NCI-H526 (cell line): ENCODE data around the gene SF3A2.
A peak's percentile ranks its signal among the peaks of the same experiment; 100 is the strongest.

Experiments used
- DNase-seq, 2 experiments: peaks; one replicate each; lab custom pipeline; 2025; lab: John Stamatoyannopoulos, UW

Gene SF3A2

DNA sequence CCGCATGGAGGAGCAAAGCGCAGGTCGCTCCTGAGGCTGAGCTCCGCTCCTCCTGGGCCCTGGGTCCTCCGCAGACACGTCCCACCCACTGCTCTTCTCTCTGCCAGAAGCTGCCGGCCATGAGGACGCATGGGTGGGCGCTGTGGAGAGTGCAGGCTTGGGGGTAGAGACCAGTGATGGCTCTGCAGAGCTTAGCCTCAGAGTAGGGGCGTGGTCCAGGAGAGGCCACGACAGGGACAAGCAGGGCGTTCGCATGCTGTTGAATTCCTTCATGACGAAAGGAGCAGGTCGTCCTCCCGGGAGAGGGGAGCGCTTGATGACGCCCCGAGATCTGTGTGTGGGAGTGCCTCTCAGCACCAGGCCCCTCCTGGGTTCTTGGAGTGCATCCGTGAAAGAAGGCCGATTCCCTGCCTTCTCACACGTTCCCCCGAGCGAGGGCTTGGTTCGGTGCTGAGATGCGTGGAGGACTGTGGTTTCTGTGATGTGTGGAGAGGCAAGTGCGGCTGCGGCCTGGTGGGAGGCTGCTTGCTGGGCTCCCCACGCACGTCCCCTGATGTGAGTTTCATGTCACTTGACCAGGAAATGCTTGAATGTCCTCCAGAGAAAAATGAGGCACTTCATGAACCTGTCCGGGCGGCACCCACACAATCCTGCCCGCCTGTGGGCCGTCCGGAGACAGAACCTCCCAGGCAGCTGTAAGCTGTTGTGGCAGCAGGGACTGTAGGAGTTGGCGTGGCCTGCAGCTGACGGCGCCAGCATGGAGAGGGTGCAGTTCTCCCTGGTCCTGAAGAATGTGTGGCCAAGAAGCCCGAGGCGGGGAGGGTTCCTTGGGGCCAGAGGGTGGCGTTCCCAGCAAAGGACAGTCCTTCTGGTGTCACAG lies 4.5 kb downstream of the SF3A2 start:
- DNase-seq = no peak

DNA sequence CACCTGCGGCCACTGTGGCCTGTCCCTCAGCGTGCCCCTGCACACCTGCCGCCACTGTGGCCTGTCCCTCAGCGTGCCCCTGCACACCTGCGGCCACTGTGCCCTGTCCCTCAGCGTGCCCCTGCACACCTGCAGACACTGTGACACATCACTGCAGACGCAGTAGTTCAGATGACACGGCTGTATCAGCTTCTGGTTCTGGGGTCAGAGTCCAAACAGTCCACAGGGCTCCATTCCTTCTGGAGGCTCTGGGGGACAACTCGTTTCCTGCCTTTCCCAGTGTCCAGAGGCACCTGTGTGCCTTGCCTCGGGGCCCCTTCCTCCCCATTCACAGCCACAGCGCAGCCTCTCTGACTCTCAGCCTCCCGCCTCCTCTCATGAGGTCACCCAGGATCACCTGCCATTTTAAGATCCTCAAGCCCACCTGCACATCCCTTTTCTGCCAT lies 5.5 kb downstream of the SF3A2 start:
- no peak for DNase-seq

DNA sequence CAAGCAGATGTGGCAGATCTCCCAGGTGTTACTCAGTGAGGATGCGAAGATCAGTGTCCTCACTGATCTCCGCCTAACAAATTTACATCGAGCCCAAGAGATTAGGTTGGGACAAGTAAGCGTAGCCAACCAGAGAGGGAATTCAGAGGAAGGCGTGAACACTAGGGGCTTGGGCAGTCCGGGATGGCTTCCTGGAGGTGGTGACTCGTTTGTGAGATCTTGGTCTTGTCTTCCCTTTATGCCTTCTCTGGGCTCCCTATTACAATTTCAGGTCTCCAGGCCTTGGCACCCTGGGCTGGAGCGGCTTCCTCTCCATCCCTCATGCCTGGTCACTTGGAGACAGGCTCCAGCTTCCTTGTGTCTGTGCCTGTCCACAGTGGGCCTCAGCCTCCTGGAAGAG lies 6.2 kb downstream of the SF3A2 start:
- no peak for DNase-seq

DNA sequence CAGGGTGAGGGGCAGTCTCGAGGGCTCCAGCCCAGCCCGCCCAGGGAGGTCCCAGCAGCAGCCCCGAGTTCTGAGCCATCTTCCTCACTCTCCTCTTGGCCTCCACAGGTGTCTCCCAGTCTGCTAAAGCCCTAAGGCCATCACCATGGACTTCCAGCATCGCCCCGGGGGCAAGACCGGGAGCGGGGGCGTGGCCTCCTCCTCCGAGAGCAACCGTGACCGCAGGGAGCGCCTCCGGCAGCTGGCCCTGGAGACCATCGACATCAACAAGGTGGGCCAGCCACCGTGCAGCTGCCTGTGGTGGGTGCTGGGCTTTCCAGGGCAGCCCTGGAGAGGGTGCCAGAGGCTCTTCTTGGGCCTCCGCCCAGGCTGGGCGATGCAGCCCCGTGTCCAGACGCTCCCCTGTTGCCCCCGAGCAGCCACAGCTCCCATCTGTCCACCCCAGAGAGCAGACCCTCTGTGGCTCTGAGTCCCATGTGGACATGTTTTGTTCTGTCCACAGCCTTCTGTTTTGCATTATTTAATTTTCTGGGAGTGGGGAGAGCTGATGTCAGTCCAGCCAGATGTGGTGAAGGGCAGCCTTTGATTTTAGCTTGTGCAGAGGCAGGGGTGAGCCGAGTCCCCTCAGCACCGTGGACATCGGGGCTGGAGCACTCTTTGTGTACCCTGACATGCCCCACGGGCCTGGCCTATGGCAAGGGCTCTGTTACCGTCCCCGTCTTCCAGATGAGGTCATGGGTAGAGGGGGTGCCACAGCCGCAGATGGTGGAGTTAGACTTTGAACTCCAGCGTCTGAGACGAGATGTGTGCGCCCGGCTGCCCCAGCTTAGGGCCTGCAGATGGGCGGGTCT lies 6.9 kb downstream of the SF3A2 start:
- no peak for DNase-seq

DNA sequence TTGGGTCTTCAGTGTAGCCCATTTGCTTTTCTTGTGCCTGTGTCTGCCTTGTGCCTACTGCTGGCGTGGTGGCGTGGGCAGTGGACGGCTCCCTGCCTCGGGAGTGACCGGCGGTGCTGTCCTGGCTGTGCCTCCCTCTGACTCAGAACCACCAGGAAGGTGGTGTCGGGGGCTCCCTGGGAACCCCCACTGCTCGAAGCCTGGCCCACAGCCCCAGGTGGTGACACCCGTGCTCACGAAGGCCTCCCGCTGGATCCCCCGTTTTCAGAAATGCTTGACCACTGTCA lies 7.4 kb downstream of the SF3A2 start:
- no peak for DNase-seq

DNA sequence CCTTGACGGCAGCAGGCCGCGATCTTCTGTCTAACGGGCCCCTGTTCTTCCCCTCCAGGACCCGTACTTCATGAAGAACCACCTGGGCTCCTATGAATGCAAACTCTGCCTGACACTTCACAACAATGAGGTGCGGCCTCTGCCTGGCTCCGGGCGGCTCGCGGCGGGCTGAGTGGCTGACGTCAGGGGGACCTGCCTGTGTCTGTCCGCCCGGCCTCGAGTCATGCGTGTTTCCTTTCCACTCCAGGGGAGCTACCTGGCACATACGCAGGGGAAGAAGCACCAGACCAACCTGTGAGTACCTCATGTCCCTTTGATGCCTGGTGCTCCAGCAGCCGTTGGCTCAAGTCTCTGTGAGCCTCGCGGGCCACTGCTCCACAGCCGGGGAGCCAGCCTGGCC lies 7.9 kb downstream of the SF3A2 start:
- DNase-seq = no peak

DNA sequence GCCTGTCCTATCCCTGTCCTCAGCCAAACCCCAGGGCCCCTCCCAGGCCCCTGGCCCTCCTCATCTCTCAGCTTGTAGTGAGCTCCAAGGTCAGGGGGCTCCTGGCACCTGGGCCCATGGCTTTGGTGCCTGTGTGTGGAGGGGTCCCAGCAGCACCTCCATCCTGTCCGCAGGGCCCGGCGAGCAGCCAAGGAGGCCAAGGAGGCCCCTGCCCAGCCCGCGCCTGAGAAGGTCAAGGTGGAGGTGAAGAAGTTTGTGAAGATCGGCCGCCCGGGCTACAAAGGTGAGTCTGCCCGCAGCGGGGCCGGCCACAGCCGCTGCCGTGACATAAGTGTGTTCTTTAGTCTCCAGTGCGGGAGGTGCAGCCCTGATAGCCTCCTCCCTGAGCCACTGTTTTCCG lies 8.6 kb downstream of the SF3A2 start:
- no peak for DNase-seq

DNA sequence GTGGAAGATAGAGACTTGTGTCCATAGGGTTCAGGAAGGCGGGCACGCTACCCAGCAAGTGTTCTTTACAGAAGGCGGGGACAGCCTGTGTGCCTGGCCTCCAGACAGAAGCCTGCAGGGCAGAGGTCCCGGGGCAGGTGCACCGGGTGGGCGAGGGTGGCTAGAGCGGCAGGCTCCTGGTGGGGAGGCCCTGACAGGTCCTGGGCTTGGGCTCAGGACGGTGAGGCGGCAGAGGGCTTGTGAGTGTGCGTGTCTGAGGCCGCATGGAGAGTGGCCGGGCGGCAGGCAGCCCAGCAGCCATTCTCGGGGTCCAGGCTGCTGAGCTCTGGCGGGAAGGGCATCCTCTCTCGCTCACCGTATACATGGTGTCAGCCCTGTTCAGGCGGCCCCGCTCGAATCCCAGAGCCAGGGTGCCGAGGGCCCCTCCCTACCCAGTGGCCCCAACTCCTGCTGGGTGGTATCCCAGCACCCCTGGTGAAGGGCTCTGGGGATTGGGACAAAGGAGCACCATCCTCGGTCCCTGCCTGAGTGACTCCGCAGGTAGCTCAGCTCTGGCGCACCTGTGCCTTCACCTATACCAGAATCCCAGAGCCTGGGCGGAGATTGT lies 9.5 kb downstream of the SF3A2 start:
- no peak for DNase-seq

DNA sequence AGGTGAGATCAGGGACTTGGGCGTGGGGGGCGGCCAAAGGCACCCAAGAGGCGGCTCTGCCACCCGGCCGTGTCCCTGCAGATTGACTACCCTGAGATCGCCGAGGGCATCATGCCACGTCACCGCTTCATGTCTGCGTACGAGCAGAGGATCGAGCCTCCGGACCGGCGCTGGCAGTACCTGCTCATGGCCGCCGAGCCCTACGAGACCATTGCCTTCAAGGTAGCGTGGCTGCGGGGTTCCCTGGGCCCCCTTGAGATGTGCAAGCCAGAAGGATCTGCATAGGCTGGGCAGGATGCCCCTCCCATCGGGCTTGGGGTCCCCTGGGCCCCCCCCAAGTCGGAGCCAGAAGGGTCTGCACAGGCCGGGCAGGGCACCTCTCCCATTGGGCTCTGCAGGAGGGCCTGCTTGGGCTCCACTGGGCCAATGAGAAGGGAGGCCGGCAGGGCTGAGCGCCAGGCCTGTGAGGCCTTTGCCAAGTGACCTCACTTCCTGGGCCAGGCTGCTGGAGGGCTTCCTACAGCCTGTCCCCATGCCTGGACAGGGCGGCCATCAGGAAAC lies 10.3 kb downstream of the SF3A2 start:
- DNase-seq = no peak

DNA sequence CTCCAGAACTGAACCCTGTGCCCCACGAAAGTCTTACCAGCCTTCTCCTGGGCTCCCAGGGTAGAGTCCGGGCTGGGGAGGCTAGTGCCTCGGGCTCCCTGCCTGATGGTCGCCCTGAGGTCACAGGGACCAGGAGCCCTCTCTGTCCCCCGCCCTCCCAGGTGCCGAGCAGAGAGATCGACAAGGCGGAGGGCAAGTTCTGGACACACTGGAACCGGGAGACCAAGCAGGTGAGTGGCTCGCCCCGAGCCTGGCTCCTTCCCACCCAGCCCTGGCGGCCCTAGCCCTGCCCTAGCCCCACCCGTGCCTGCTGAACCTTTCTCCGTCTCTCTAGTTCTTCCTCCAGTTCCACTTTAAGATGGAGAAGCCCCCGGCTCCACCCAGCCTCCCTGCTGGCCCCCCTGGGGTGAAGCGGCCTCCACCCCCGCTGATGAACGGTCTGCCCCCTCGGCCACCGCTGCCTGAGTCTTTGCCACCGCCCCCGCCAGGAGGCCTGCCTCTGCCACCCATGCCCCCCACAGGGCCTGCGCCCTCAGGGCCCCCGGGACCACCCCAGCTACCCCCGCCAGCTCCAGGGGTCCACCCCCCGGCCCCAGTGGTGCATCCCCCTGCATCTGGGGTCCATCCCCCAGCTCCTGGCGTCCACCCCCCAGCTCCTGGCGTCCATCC lies 10.9 kb downstream of the SF3A2 start:
- DNase-seq = no peak

DNA sequence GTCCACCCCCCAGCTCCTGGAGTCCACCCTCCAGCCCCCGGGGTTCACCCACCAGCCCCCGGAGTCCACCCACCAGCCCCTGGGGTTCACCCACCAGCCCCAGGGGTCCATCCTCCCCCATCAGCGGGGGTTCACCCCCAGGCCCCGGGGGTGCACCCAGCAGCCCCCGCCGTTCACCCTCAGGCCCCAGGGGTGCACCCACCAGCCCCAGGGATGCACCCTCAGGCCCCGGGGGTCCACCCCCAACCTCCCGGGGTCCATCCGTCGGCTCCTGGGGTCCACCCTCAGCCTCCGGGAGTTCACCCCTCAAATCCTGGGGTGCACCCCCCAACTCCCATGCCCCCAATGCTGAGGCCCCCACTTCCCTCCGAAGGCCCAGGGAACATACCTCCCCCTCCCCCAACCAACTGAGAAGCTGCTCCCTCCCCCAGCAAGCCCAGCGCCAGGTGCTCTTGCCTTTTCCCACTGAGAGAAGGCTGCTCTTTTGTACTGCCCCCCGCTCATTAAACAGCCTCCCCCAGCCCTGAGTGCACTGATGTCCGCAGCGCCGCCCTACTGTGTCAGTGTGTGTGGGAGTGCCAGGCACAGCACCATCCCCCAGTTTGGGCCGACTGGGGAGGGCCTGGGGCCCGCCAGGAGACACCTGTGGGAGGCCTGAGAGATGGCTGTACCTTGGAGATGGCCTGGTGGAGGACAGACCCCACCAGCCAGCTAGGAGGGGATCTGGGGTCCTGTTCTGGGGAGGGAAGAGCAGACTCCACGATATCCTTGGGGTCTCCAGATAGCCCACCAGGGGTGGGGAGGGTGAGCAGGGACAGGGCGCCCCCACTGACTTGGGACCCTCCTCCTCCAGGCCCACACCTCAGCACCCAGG lies 11.7 kb downstream of the SF3A2 start:
- DNase-seq = no peak

DNA sequence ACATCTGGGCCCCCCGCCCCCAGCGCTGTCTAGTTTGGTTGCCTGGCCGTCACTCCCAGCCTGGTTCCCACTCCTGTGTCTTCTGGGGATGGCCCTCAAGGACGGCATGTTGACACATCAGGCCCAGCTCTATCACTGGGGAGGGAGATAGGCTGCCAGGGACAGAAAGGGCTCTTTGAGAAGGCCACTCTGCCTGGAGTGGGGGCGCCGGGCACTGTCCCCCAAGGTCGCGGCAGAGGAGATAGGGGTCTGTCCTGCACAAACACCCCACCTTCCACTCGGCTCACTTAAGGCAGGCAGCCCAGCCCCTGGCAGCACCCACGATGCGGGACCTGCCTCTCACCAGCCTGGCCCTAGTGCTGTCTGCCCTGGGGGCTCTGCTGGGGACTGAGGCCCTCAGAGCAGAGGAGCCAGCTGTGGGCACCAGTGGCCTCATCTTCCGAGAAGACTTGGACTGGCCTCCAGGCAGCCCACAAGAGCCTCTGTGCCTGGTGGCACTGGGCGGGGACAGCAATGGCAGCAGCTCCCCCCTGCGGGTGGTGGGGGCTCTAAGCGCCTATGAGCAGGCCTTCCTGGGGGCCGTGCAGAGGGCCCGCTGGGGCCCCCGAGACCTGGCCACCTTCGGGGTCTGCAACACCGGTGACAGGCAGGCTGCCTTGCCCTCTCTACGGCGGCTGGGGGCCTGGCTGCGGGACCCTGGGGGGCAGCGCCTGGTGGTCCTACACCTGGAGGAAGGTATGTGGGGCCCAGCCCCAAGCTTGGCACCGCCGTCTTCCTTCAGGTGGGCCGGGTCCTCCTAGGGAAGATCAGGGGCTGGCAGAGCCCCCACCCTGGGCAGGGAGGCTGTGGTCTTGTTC lies 12.6 kb downstream of the SF3A2 start, which contains the start of gene AMH:
Gene AMH (plus strand): TSS at position 314 of the 857 bp plus-strand sequence. CDS start 10 bp downstream, at position 324.
- DNase-seq = no peak

DNA sequence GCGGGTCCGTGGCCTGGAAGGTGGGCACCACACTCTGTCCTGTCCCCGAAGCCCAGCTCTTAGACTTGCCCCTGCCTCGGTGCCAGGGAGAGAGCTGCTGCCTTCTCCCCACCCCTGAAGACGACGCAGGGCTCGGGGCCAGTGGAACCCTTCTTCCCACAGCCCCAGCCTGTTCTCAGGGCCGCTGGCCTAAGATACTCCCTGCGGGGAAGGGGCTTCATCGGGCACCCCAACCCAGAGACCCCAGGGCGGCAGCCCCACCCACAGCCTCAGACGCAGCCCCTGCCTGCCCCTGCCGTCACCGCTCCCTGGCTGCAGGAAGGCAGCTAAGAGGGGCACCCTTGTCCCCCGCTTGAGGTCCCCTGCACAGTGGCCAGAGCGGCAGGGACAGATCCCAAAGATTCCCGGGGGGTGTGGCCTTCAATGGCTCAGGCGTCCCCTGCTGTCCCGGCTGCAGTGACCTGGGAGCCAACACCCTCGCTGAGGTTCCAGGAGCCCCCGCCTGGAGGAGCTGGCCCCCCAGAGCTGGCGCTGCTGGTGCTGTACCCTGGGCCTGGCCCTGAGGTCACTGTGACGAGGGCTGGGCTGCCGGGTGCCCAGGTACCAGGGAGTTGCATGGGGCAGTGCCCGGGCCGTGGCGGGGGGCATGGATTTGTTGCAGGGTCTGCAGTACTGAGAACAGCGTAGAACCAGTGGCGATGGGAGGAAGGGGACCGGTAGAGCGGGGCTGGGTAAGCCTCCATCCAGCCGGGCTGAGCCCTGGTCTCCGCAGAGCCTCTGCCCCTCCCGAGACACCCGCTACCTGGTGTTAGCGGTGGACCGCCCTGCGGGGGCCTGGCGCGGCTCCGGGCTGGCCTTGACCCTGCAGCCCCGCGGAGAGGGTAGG lies 13.5 kb downstream of the SF3A2 start:
- DNase-seq = peak; percentile 31 to 55

DNA sequence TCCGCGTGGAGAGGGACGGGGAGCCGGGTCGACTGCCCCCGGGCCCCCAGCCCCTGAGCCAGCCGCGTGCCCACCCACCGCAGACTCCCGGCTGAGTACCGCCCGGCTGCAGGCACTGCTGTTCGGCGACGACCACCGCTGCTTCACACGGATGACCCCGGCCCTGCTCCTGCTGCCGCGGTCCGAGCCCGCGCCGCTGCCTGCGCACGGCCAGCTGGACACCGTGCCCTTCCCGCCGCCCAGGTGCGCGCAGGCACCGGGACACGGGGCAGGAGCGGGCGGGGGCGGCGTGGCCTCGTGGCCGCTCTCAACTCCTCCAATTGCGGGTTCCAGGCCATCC lies 14.1 kb downstream of the SF3A2 start:
- no peak for DNase-seq

DNA sequence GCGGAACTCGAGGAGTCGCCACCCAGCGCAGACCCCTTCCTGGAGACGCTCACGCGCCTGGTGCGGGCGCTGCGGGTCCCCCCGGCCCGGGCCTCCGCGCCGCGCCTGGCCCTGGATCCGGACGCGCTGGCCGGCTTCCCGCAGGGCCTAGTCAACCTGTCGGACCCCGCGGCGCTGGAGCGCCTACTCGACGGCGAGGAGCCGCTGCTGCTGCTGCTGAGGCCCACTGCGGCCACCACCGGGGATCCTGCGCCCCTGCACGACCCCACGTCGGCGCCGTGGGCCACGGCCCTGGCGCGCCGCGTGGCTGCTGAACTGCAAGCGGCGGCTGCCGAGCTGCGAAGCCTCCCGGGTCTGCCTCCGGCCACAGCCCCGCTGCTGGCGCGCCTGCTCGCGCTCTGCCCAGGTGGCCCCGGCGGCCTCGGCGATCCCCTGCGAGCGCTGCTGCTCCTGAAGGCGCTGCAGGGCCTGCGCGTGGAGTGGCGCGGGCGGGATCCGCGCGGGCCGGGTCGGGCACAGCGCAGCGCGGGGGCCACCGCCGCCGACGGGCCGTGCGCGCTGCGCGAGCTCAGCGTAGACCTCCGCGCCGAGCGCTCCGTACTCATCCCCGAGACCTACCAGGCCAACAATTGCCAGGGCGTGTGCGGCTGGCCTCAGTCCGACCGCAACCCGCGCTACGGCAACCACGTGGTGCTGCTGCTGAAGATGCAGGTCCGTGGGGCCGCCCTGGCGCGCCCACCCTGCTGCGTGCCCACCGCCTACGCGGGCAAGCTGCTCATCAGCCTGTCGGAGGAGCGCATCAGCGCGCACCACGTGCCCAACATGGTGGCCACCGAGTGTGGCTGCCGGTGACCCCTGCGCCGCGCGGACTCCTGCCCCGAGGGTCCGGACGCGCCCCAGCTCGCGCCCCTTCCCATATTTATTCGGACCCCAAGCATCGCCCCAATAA lies 14.8 kb downstream of the SF3A2 start:
- peak in 1 of 2 experiments; percentile 49 for DNase-seq

DNA sequence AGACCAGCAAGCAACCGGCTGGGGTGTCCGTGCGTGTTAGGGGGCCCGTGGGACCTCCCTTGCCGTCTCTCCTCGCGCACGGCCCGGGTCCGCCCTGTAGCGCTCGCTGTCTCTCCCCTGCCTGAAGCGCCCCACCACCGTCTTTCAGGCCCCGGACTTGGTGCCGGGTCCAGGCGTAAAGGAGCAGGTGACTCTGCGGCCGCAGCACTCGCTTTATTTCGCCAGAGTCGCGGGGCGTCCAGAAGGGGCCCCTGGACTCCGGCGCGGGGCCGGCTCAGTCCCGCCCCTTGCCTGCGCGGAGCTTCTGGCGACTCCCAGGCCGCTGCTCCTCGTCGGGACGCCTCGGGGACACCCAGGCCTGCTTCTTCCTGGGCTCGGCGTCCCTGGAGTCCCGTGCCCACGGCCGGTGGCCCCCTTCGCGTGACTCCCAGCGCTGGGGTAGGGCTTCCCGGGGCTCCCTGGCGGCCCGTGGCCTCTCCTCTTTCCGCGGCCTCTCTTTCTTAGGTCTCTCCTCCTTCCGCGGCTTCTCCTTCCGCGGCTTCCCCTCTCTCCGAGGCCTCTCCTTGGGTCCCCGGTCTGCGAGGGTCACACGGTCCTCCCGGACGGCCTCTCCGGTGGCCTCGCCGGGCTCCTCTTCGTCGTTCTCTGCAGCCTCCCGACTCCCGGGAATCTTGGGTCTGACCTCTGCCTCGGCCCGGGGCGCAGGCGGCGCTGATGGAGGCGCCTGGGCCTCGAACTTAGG lies 15.6 kb downstream of the SF3A2 start:
- DNase-seq = no peak

DNA sequence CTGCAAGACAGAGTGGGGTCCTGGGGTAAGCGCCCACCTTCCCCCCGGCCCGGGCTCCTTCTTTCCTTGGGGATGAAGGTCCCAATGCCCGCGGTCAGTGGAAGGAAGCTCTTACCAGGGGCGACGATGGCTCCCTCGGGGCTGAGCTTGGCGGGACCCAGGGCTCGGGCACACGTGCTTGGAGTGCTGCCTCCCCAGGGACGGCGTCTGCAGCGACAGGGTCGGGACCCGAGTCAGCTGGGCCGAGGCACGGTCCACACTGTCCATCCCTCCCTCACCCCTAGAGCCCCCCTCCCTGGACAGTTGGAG lies 16.1 kb downstream of the SF3A2 start:
- DNase-seq = no peak
